ENCODE data around the gene OR2A25.

GRCh38 chr7:144069511-144069910 lies at the start of gene OR2A25:
- no peak for TF ChIP-seq CTCF (IDR thresholded peaks at IDR 0.05; ENCODE audit: poor library complexity)
- TF ChIP-seq EZH2 (IDR thresholded peaks at IDR 0.05; ENCODE audit: borderline replicate concordance), result no peak
- TF ChIP-seq EZH2phosphoT487 (IDR thresholded peaks at IDR 0.05; ENCODE audit: low read depth, severe bottlenecking, unreplicated experiment), result no peak
